Mesendoderm (in vitro differentiated cells): ENCODE data around the gene NUBP2.

Experiments
- DNase-seq: peaks from one replicate; pipeline ENCODE4 v3.0.0; 2013
- H2AK5ac ChIP-seq: 2 replicates; pipeline ENCODE4 v1.6.1; 2013; ENCODE audit warnings: low read length, inconsistent platforms
- H2BK120ac ChIP-seq: 2 replicates; pipeline ENCODE4 v1.6.1; 2013; ENCODE audit warnings: low read depth, mild to moderate bottlenecking, low read length, moderate library complexity, mixed read lengths
- H2BK15ac ChIP-seq: replicated peaks from 2 replicates; pipeline ENCODE4 v1.6.1; 2013; ENCODE audit warnings: low read depth, mild to moderate bottlenecking, moderate library complexity
- H2BK5ac ChIP-seq: 2 replicates; pipeline ENCODE4 v1.6.1; 2013; ENCODE audit warnings: low read length, inconsistent platforms
- H3K18ac ChIP-seq: 2 replicates; pipeline ENCODE4 v1.6.1; 2013; ENCODE audit warnings: mild to moderate bottlenecking, low read length, mixed read lengths
- H3K23ac ChIP-seq: one replicate; pipeline ENCODE4 v1.6.1; 2013; ENCODE audit warnings: low read length
- H3K27ac ChIP-seq: 2 replicates; pipeline ENCODE4 v1.5.1; 2013; ENCODE audit warnings: low read depth, mild to moderate bottlenecking, inconsistent platforms, low read length, moderate library complexity
- H3K27me3 ChIP-seq: 2 replicates; pipeline ENCODE4 v1.6.1; 2013; ENCODE audit warnings: low read length, control low read depth, mild to moderate bottlenecking, inconsistent platforms; ENCODE audit not compliant: insufficient read depth, poor library complexity
- H3K36me3 ChIP-seq: 2 replicates; pipeline ENCODE4 v1.6.1; 2013; ENCODE audit warnings: low read length, inconsistent platforms; ENCODE audit not compliant: control insufficient read depth, insufficient read depth
- H3K4ac ChIP-seq: one replicate; pipeline ENCODE4 v1.6.1; 2013; ENCODE audit warnings: low read depth, mild to moderate bottlenecking, low read length, moderate library complexity
- H3K4me1 ChIP-seq: 2 replicates; pipeline ENCODE4 v1.6.1; 2013; ENCODE audit warnings: low read depth, low read length, inconsistent platforms; ENCODE audit not compliant: control insufficient read depth
- H3K4me2 ChIP-seq: 2 replicates; pipeline ENCODE4 v1.6.1; 2013; ENCODE audit warnings: low read length
- H3K4me3 ChIP-seq: 2 replicates; pipeline ENCODE4 v1.5.1; 2013; ENCODE audit warnings: mild to moderate bottlenecking, low read length
- H3K56ac ChIP-seq: one replicate; pipeline ENCODE4 v1.6.1; 2013; ENCODE audit warnings: low read length
- H3K79me1 ChIP-seq: 2 replicates; pipeline ENCODE4 v1.6.1; 2013; ENCODE audit warnings: low read length, inconsistent platforms
- H3K79me2 ChIP-seq: 2 replicates; pipeline ENCODE4 v1.6.1; 2013; ENCODE audit warnings: mild to moderate bottlenecking, low read length; ENCODE audit not compliant: control insufficient read depth, insufficient read depth
- H3K9ac ChIP-seq: 2 replicates; pipeline ENCODE4 v1.6.1; 2013; ENCODE audit warnings: low read length, inconsistent platforms
- H4K5ac ChIP-seq: one replicate; pipeline ENCODE4 v1.6.1; 2013; ENCODE audit warnings: low read length
- H4K8ac ChIP-seq: one replicate; pipeline ENCODE4 v1.6.1; 2013; ENCODE audit warnings: low read depth, mild to moderate bottlenecking, control low read depth, low read length, moderate library complexity
- WGBS: extraction: QIAGEN DNeasy Blood & Tissue Kit; methylation state at CpG from one replicate; pipeline ENCODE4 v1.1.7; 2013; ENCODE audit warnings: low lambda C conversion rate, missing lambda C conversion rate; ENCODE audit not compliant: insufficient coverage; ENCODE audit errors: extremely low coverage; 5-methylcytosine and 5-hydroxymethylcytosine counted together

NUBP2 gene

GRCh38 chr16:1766231-1766630 lies 16.5 kb upstream of the NUBP2 start:
- DNase-seq: no peak
- Histone ChIP-seq H3K9ac (no peak overlapping the region), H3K36me3 (no peaks in the 10 kb centered on the region), H3K79me2 (no peaks in the 10 kb centered on the region), H2BK5ac (no peak overlapping the region), H3K56ac (no peak overlapping the region), H3K4me1 (no peaks in the 10 kb centered on the region), H4K8ac (no peak overlapping the region), H3K79me1 (no peaks in the 10 kb centered on the region), H4K5ac (no peak overlapping the region), H3K4me3 (no peak overlapping the region), H2BK120ac (no peak overlapping the region), H3K4ac (no peak overlapping the region), H2BK15ac (no peak overlapping the region), H3K4me2 (no peak overlapping the region), H3K27me3 (no peaks in the 10 kb centered on the region), H2AK5ac (no peak overlapping the region), H3K23ac (no peak overlapping the region), H3K27ac (no peak overlapping the region), H3K18ac (no peak overlapping the region)
- WGBS: no CpG with 5 or more reads among the region's 19 CpGs

DNA sequence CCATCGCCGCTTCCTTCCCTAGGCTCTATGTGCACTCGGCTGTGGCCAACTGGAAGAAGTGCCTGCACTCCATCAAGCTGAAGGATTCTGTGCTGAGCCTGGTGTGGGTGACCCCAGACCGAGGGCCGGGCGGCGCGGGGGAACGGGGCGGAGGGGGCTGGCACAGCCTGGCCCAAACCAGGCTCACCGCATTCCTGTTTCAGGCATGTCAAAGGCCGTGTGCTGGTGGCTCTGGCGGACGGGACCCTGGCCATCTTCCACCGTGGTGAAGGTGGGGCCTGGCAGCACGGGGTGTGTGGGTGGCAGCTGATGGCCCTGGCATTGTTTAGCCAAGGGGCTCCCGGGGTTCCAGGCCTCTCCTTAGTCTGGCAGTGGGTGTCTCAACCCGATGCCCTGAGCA lies 16.1 kb upstream of the NUBP2 start:
- no CpG with 5 or more reads among the region's 18 CpGs for WGBS
- H3K4me3 ChIP-seq: no peak overlapping the region
- no peaks in the 10 kb centered on the region for H3K79me2 ChIP-seq
- H3K56ac ChIP-seq: no peak overlapping the region
- H2BK120ac ChIP-seq: no peak overlapping the region
- DNase-seq: no peak
- H4K5ac ChIP-seq: no peak overlapping the region
- H3K4me2 ChIP-seq: no peak overlapping the region
- H3K36me3 ChIP-seq: no peaks in the 10 kb centered on the region
- H2BK5ac ChIP-seq: no peak overlapping the region
- H3K4ac ChIP-seq: no peak overlapping the region
- no peak overlapping the region for H3K18ac ChIP-seq
- H3K9ac ChIP-seq: no peak overlapping the region
- no peaks in the 10 kb centered on the region for H3K27me3 ChIP-seq
- H2BK15ac ChIP-seq: no peak overlapping the region
- no peaks in the 10 kb centered on the region for H3K79me1 ChIP-seq
- H3K27ac ChIP-seq: no peak overlapping the region
- H2AK5ac ChIP-seq: no peak overlapping the region
- no peak overlapping the region for H3K23ac ChIP-seq
- H4K8ac ChIP-seq: no peak overlapping the region
- H3K4me1 ChIP-seq: no peaks in the 10 kb centered on the region

- DNase-seq: no peak
- no peak overlapping the region for H3K4me3 ChIP-seq
- no peak overlapping the region for H3K23ac ChIP-seq
- H3K4ac ChIP-seq: no peak overlapping the region
- no peak overlapping the region for H3K56ac ChIP-seq
- no peak overlapping the region for H2BK15ac ChIP-seq
- no peak overlapping the region for H4K8ac ChIP-seq
- H2BK5ac ChIP-seq: no peak overlapping the region
- no peaks in the 10 kb centered on the region for H3K4me1 ChIP-seq
- no peak overlapping the region for H2BK120ac ChIP-seq
- H3K79me2 ChIP-seq: peaks cover 5% of the 10 kb centered on the region
- H3K27me3 ChIP-seq: no peaks in the 10 kb centered on the region
- no peak overlapping the region for H3K9ac ChIP-seq
- H3K18ac ChIP-seq: no peak overlapping the region
- no CpG with 5 or more reads among the region's 42 CpGs for WGBS
- H3K36me3 ChIP-seq: no peaks in the 10 kb centered on the region
- H2AK5ac ChIP-seq: no peak overlapping the region
- peaks cover 2% of the 10 kb centered on the region for H3K79me1 ChIP-seq
- H3K4me2 ChIP-seq: no peak overlapping the region
- H4K5ac ChIP-seq: no peak overlapping the region
- no peak overlapping the region for H3K27ac ChIP-seq
Observed at GRCh38 chr16:1767116-1767994, 15.4 kb upstream of the NUBP2 start.

DNA sequence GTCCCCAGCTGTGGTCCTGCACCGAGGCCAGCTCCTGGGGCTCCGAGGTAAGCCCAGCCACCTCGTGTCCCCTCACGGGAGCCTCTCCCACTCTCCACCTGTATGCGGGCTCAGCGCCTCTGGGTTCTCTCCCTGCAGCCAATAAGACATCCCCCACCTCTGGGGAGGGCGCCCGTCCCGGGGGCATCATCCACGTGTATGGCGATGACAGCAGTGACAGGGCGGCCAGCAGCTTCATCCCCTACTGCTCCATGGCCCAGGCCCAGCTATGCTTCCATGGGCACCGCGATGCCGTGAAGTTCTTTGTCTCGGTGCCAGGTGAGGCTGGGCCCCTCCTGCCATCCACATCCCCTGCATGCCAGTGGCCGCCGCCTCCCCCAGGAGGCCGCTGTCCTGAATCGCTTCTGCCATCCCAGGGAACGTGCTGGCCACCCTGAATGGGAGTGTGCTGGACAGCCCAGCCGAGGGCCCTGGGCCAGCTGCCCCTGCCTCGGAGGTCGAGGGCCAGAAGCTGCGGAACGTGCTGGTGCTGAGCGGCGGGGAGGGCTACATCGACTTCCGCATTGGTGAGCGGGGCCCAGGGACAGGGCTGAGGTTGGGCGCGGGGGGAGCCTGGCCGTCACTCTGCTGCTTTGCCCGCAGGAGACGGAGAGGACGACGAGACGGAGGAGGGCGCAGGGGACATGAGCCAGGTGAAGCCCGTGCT lies 14.5 kb upstream of the NUBP2 start:
- peaks cover 2% of the 10 kb centered on the region for H3K79me1 ChIP-seq
- H4K8ac ChIP-seq: no peak overlapping the region
- no peak overlapping the region for H3K27ac ChIP-seq
- no CpG with 5 or more reads among the region's 41 CpGs for WGBS
- no peak overlapping the region for H3K23ac ChIP-seq
- no peak overlapping the region for H3K4ac ChIP-seq
- no peak overlapping the region for H2AK5ac ChIP-seq
- no peak overlapping the region for H3K4me3 ChIP-seq
- no peaks in the 10 kb centered on the region for H3K4me1 ChIP-seq
- DNase-seq: no peak
- no peak overlapping the region for H3K56ac ChIP-seq
- H2BK120ac ChIP-seq: no peak overlapping the region
- H3K4me2 ChIP-seq: no peak overlapping the region
- no peaks in the 10 kb centered on the region for H3K36me3 ChIP-seq
- H3K9ac ChIP-seq: no peak overlapping the region
- H3K27me3 ChIP-seq: no peaks in the 10 kb centered on the region
- H2BK15ac ChIP-seq: no peak overlapping the region
- H3K18ac ChIP-seq: no peak overlapping the region
- H2BK5ac ChIP-seq: no peak overlapping the region
- no peak overlapping the region for H4K5ac ChIP-seq
- peaks cover 11% of the 10 kb centered on the region for H3K79me2 ChIP-seq

- H4K5ac ChIP-seq: no peak overlapping the region
- no peak overlapping the region for H3K18ac ChIP-seq
- no peaks in the 10 kb centered on the region for H3K36me3 ChIP-seq
- no peak overlapping the region for H3K4ac ChIP-seq
- no CpG with 5 or more reads among the region's 26 CpGs for WGBS
- H3K9ac ChIP-seq: no peak overlapping the region
- H3K4me2 ChIP-seq: no peak overlapping the region
- H3K56ac ChIP-seq: no peak overlapping the region
- peaks cover 11% of the 10 kb centered on the region for H3K79me2 ChIP-seq
- H2BK120ac ChIP-seq: no peak overlapping the region
- no peak overlapping the region for H3K4me3 ChIP-seq
- H2BK15ac ChIP-seq: no peak overlapping the region
- H3K27me3 ChIP-seq: no peaks in the 10 kb centered on the region
- no peak overlapping the region for H4K8ac ChIP-seq
- no peaks in the 10 kb centered on the region for H3K4me1 ChIP-seq
- H3K23ac ChIP-seq: no peak overlapping the region
- H3K27ac ChIP-seq: no peak overlapping the region
- no peak overlapping the region for H2BK5ac ChIP-seq
- no peak overlapping the region for H2AK5ac ChIP-seq
- peaks cover 3% of the 10 kb centered on the region for H3K79me1 ChIP-seq
- no peak for DNase-seq
Observed at GRCh38 chr16:1768767-1769401, 13.9 kb upstream of the NUBP2 start.
